CD4-positive, CD25-positive, alpha-beta regulatory T cell (primary cell): Measurements from ENCODE around the gene PRLR. TPM values are rescaled to one million over a fixed set of nuclear protein-coding genes. Genes with fewer than 3 reads are reported as not detected.

ENCODE experiments used
- ATAC-seq, 2 donors: fragments of 150-1000 bp; cut with Tn5 transposase; one replicate each; pipeline ENCODE4 v1.10.0; 2021; ENCODE audit warnings: low read depth in 2 of 2, moderate number of reproducible peaks in 2 of 2, moderate library complexity in 1 of 2
- DNase-seq, 3 donors: peaks; one replicate each; pipeline versions ENCODE4 v3.0.0 to v3.0.0-alpha.2; 2012 to 2022; ENCODE audit warnings: mixed read lengths in 1 of 3
- H3K27ac ChIP-seq: one replicate; pipeline ENCODE4 v1.7.0; 2013; ENCODE audit warnings: mild to moderate bottlenecking, low read length; ENCODE audit not compliant: insufficient read depth, poor library complexity, severe bottlenecking
- H3K27me3 ChIP-seq: one replicate; pipeline ENCODE4 v1.7.0; 2013; ENCODE audit warnings: low read length; ENCODE audit not compliant: control insufficient read depth, insufficient read depth
- H3K36me3 ChIP-seq: one replicate; pipeline ENCODE4 v1.7.0; 2013; ENCODE audit warnings: mild to moderate bottlenecking, low read length, moderate library complexity; ENCODE audit not compliant: control insufficient read depth, insufficient read depth
- H3K4me1 ChIP-seq: 2 replicates; pipeline ENCODE4 v1.7.0; 2013; ENCODE audit warnings: mild to moderate bottlenecking, low read length; ENCODE audit not compliant: insufficient read depth, control insufficient read depth, poor library complexity, severe bottlenecking
- H3K4me3 ChIP-seq: one replicate; pipeline ENCODE4 v1.7.0; 2013; ENCODE audit warnings: low read depth, mild to moderate bottlenecking, low read length, moderate library complexity
- H3K9me3 ChIP-seq, 2 experiments: 1 replicate in 1 of 2; 2 replicates in 1 of 2; pipeline ENCODE4 v1.7.0; 2013; ENCODE audit warnings: low read length in 2 of 2, mild to moderate bottlenecking in 1 of 2, moderate library complexity in 1 of 2; ENCODE audit not compliant: control insufficient read depth in 2 of 2
- H3K27ac Mint-ChIP-seq, 3 donors: one replicate each; pipeline ENCODE4 v1.8.0; 2020 to 2022; ENCODE audit warnings: mild to moderate bottlenecking in 3 of 3, mixed read lengths in 3 of 3, moderate library complexity in 2 of 3
- H3K27me3 Mint-ChIP-seq: one replicate; pipeline ENCODE4 v1.8.0; 2022; ENCODE audit warnings: mild to moderate bottlenecking, mixed read lengths
- H3K36me3 Mint-ChIP-seq: one replicate; pipeline ENCODE4 v1.8.0; 2020; ENCODE audit warnings: mixed read lengths
- H3K4me1 Mint-ChIP-seq, 4 donors: one replicate each; pipeline ENCODE4 v1.8.0; 2020 to 2022; ENCODE audit warnings: mixed read lengths in 4 of 4, mild to moderate bottlenecking in 1 of 4
- H3K4me3 Mint-ChIP-seq, 4 donors: one replicate each; pipeline ENCODE4 v1.8.0; 2020 to 2022; ENCODE audit warnings: mild to moderate bottlenecking in 4 of 4, mixed read lengths in 4 of 4, moderate library complexity in 3 of 4
- H3K9me3 Mint-ChIP-seq, 7 donors: one replicate each; pipeline ENCODE4 v1.8.0; 2020 to 2022; ENCODE audit warnings: mixed read lengths in 7 of 7, mild to moderate bottlenecking in 3 of 7, moderate library complexity in 2 of 7
- polyA plus RNA-seq, 4 donors: library from polyadenylated mRNA; unstranded; fragments of 300-500 nt; fragmentation: Illumina TruSeq; gene quantifications; one replicate each; pipeline ENCODE4 v1.2.3, GENCODE V29; 2021
- total RNA-seq: library from RNA; stranded (reverse); gene quantifications from one replicate; pipeline ENCODE4 v1.2.3, GENCODE V29; 2022

PRLR gene
- total and polyA plus RNA-seq, 5 donors from 2014 or later: not detected

GRCh38 chr5:35063414-35063813 lies 166.9 kb downstream of the PRLR start:
- Histone ChIP-seq H3K9me3 (no peaks in the 10 kb centered on the region), H3K27me3 (no peaks in the 10 kb centered on the region), H3K4me1 (no peaks in the 10 kb centered on the region), H3K27ac (no peak overlapping the region), H3K36me3 (no peaks in the 10 kb centered on the region), H3K4me3 (no peak overlapping the region)
- Mint-ChIP-seq H3K4me3 (no peak overlapping the region), H3K27me3 (peaks cover 13% of the 10 kb centered on the region), H3K27ac (no peak overlapping the region), H3K36me3 (no peaks in the 10 kb centered on the region), H3K9me3 (peaks cover 0 to 2% (median 0%) of the 10 kb centered on the region in 7 donors), H3K4me1 (no peaks in the 10 kb centered on the region)
- no peak for DNase-seq
- no peak for ATAC-seq

GRCh38 chr5:35061211-35061770 lies 169.0 kb downstream of the PRLR start:
- Histone ChIP-seq H3K4me1 (no peaks in the 10 kb centered on the region), H3K4me3 (no peak overlapping the region), H3K27me3 (no peaks in the 10 kb centered on the region), H3K36me3 (no peaks in the 10 kb centered on the region), H3K27ac (no peak overlapping the region), H3K9me3 (no peaks in the 10 kb centered on the region)
- H3K9me3 Mint-ChIP-seq: no peaks in the 10 kb centered on the region
- peaks cover 18% of the 10 kb centered on the region for H3K27me3 Mint-ChIP-seq
- DNase-seq (no peak), ATAC-seq (no peak)
- H3K4me3 Mint-ChIP-seq: no peak overlapping the region
- no peak overlapping the region for H3K27ac Mint-ChIP-seq
- peaks cover 0 to 2% (median 0%) of the 10 kb centered on the region in 4 donors for H3K4me1 Mint-ChIP-seq
- H3K36me3 Mint-ChIP-seq: no peaks in the 10 kb centered on the region

GRCh38 chr5:35060236-35060635 lies 170.1 kb downstream of the PRLR start:
- Mint-ChIP-seq H3K4me3 (no peak overlapping the region), H3K36me3 (no peaks in the 10 kb centered on the region), H3K4me1 (peaks cover 0 to 2% (median 0%) of the 10 kb centered on the region in 4 donors), H3K27ac (no peak overlapping the region), H3K9me3 (no peaks in the 10 kb centered on the region), H3K27me3 (peaks cover 18% of the 10 kb centered on the region)
- Histone ChIP-seq H3K4me1 (no peaks in the 10 kb centered on the region), H3K27me3 (no peaks in the 10 kb centered on the region), H3K36me3 (no peaks in the 10 kb centered on the region), H3K4me3 (no peak overlapping the region), H3K9me3 (no peaks in the 10 kb centered on the region), H3K27ac (no peak overlapping the region)
- ATAC-seq: no peak
- no peak for DNase-seq

GRCh38 chr5:35059251-35059650 lies 171.0 kb downstream of the PRLR start:
- no peak for DNase-seq
- no peak for ATAC-seq
- H3K36me3 Mint-ChIP-seq: no peaks in the 10 kb centered on the region
- H3K27ac Mint-ChIP-seq: no peak overlapping the region
- peaks cover 18% of the 10 kb centered on the region for H3K27me3 Mint-ChIP-seq
- H3K4me3 ChIP-seq: no peak overlapping the region
- H3K4me1 ChIP-seq: no peaks in the 10 kb centered on the region
- H3K27ac ChIP-seq: no peak overlapping the region
- H3K9me3 Mint-ChIP-seq: no peaks in the 10 kb centered on the region
- no peak overlapping the region for H3K4me3 Mint-ChIP-seq
- no peaks in the 10 kb centered on the region for H3K36me3 ChIP-seq
- no peaks in the 10 kb centered on the region for H3K9me3 ChIP-seq
- H3K27me3 ChIP-seq: no peaks in the 10 kb centered on the region
- peaks cover 0 to 2% (median 0%) of the 10 kb centered on the region in 4 donors for H3K4me1 Mint-ChIP-seq

- Mint-ChIP-seq H3K27ac (no peak overlapping the region), H3K27me3 (peaks cover 17% of the 10 kb centered on the region), H3K4me1 (peaks cover 0 to 2% (median 0%) of the 10 kb centered on the region in 4 donors), H3K9me3 (no peaks in the 10 kb centered on the region), H3K36me3 (no peaks in the 10 kb centered on the region), H3K4me3 (no peak overlapping the region)
- Histone ChIP-seq H3K36me3 (no peaks in the 10 kb centered on the region), H3K4me3 (no peak overlapping the region), H3K9me3 (no peaks in the 10 kb centered on the region), H3K27ac (no peak overlapping the region), H3K4me1 (no peaks in the 10 kb centered on the region), H3K27me3 (no peaks in the 10 kb centered on the region)
- ATAC-seq (no peak), DNase-seq (no peak)
Measured at GRCh38 chr5:35058374-35058788, 171.9 kb downstream of the PRLR start.

GRCh38 chr5:35056686-35057085 lies 173.6 kb downstream of the PRLR start:
- Mint-ChIP-seq H3K36me3 (no peaks in the 10 kb centered on the region), H3K27me3 (peaks cover 18% of the 10 kb centered on the region), H3K27ac (no peak overlapping the region), H3K9me3 (no peaks in the 10 kb centered on the region), H3K4me3 (no peak overlapping the region), H3K4me1 (peaks cover 0 to 2% (median 0%) of the 10 kb centered on the region in 4 donors)
- Histone ChIP-seq H3K36me3 (no peaks in the 10 kb centered on the region), H3K27me3 (no peaks in the 10 kb centered on the region), H3K4me1 (no peaks in the 10 kb centered on the region), H3K9me3 (no peaks in the 10 kb centered on the region), H3K4me3 (no peak overlapping the region), H3K27ac (no peak overlapping the region)
- DNase-seq (no peak), ATAC-seq (no peak)

GRCh38 chr5:35052838-35053237 lies 177.4 kb downstream of the PRLR start:
- no peaks in the 10 kb centered on the region for H3K9me3 ChIP-seq
- no peak overlapping the region for H3K27ac Mint-ChIP-seq
- no peak overlapping the region for H3K4me3 Mint-ChIP-seq
- H3K36me3 Mint-ChIP-seq: no peaks in the 10 kb centered on the region
- H3K36me3 ChIP-seq: no peaks in the 10 kb centered on the region
- no peak overlapping the region for H3K4me3 ChIP-seq
- no peaks in the 10 kb centered on the region for H3K27me3 ChIP-seq
- no peaks in the 10 kb centered on the region for H3K4me1 ChIP-seq
- DNase-seq: no peak
- H3K9me3 Mint-ChIP-seq: peaks cover 0 to 2% (median 0%) of the 10 kb centered on the region in 7 donors
- H3K27me3 Mint-ChIP-seq: peaks cover 14% of the 10 kb centered on the region
- no peaks in the 10 kb centered on the region for H3K4me1 Mint-ChIP-seq
- H3K27ac ChIP-seq: no peak overlapping the region
- no peak for ATAC-seq

- H3K36me3 ChIP-seq: no peaks in the 10 kb centered on the region
- Mint-ChIP-seq H3K4me3 (no peak overlapping the region), H3K27me3 (peaks cover 14% of the 10 kb centered on the region), H3K9me3 (peaks cover 0 to 2% (median 0%) of the 10 kb centered on the region in 7 donors), H3K4me1 (no peaks in the 10 kb centered on the region), H3K36me3 (no peaks in the 10 kb centered on the region), H3K27ac (no peak overlapping the region)
- H3K4me3 ChIP-seq: no peak overlapping the region
- no peak for ATAC-seq
- H3K27me3 ChIP-seq: no peaks in the 10 kb centered on the region
- H3K4me1 ChIP-seq: no peaks in the 10 kb centered on the region
- no peak for DNase-seq
- no peak overlapping the region for H3K27ac ChIP-seq
- H3K9me3 ChIP-seq: no peaks in the 10 kb centered on the region
Measured at GRCh38 chr5:35050541-35051126, 179.7 kb downstream of the PRLR start.
